ENCODE measurements around the gene TMEM143.

Gene TMEM143

DNA sequence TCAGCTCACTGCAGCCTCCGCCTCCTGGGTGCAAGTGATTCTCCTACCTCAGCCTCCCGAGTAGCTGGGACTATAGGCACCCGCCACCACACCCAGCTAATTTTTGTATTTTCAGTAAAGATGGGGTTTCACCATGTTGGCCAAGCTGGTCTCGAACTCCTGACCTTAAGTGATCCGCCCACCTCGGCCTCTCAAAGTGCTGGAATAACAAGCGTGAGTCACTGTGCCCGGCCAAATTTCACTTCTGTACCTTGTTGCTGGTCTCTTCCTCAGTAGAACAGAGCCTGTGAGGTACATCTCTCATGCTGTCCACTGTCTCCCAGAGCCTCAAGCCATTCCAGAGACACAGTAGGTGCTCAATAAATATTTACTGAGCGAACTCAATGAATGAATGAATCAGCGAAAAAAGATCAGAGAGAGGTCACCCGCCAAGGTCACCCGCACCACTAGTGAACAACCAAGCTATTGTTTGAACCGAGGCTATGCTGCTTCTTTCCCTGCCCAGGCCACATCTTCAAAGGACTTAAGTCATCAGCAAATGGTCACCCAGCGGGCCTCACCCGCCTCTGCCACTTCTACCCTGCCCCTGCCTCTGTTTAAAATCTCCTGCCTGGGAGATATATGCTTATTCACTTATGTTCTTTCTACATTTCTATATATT lies 9.3 kb downstream of the TMEM143 start:
- no peak for DNase-seq

DNA sequence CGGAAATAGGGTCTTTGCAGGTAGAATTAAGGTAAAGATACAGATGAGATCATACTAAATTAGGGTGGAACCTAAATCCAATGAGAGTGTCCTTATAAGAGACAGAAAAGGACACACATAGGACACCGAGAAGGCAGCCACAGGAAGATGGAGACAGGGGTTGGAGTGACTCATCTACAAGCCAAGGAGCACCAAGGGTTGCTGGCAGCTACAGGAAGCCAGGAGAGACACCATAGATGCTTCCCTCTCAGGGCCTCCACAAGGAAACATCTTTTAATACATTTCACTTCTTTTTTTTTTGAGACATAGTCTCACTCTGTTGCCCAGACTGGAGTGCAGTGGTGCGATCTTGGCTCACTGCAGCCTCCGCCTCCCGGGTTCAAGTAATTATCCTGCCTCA lies 10.1 kb downstream of the TMEM143 start:
- no peak for DNase-seq

DNA sequence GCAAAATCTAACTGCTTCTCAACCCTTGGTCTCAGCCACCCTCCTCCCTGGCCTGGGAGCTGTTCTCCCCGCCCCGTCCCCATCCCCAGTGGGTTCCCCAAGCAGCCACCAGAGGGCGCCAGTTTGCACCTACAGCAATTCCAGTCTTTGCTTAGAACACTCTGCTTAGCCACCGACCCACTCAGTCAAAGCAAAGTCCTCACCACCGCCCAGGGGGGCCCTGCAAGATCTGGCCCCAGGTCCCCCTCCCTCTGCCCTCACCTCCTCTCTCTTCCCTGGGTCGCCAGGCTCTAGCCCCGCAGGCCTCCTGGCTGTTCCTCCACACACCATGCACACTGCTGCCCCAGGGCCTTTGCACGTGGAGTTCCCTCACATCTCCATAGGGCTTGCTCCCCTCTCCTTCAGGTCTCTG lies 12.4 kb downstream of the TMEM143 start:
- peak; percentile 65 for DNase-seq

DNA sequence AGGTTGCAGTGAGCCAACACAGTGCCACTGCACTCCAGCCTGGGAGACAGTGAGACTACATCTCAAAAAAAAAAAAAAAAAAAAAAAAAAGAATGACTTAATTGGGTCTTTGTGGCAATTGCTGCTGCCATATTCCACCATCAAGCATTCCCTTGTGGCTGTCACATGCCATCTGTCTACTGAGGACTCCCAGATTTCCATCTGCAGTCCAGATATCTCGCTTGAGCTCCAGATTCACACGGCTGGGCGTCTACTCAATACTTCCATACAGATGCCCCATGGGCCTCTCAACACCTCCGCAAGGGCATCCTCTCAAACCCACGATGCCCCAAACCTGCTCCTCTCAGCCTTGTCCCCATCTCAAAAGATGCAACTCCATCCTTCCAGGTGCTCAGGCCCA lies 12.9 kb downstream of the TMEM143 start:
- DNase-seq, result no peak

DNA sequence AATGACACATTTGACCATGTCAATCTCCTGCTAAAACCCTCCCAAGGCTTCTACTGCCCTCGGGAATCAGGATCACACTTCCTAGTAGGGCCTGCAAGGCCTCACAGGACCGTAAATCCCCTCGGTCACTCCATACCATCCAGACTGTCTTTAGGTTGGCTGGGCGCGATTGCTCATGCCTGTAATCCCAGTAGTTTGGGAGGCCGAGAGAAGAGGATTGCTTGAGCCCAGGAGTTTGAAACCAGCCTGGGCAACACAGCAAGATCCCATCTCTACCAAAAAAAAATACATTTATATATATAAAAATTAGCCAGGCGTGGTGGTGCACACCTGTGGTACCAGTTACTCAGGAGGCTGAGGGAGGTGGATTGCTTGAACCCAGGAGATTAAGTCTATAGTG lies 15.0 kb downstream of the TMEM143 start:
- no peak for DNase-seq

DNA sequence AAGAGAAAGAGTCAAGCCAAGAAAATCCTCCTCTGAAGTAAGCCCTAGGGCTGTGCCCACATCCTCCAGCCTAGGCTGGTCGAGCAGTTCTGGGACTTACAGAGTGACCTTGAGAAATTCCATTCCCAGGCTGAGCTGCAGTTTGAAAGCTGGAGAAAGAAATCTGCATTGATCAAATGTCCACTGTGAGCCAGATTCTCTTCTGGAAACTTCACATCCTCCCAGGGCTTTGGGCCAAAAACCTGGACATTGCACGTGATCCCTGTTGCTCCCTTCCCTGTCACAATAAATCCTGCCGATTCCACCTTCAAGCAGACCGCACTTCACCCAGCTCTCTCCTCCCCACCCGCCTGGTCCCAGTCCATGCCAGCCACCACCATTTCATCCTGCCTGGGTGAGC lies 15.7 kb downstream of the TMEM143 start:
- no peak for DNase-seq

DNA sequence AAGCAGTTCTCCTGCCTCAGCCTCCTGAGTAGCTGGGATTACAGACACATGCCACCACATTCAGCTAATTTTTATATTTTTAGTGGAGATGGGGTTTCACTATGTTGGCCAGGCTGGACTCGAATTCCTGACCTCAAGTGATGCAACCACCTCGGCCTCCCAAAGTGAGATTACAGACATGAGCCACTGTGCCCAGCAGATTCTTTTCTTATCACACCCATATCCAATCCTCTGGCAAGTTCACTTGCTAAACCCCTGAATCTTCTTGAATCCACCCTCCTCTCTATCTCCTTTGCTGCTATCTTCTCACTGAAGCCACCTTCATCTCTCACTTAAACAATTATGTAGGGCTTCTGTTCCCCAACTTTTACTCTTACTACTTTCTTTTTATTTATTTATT lies 17.5 kb downstream of the TMEM143 start:
- no peak for DNase-seq

DNA sequence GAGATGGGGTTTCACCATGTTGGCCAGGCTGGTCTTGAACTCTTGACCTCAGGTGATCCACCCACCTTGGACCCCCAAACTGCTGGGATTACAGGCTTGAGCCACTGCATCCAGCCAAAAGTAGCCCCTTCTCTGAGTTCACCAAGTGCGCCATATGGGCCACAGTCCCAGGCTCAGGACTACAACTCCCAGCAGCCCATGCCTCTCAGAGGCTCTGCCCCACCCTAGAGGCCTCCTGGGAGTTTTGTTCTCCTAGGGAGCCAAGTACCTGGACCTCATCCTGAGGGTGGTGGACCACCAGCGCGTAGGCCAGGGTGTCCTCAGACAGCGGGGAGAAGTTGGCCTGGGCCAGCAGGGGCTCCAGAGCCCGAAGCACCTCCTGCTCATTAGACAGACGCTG lies 18.8 kb downstream of the TMEM143 start:
- DNase-seq, result no peak

DNA sequence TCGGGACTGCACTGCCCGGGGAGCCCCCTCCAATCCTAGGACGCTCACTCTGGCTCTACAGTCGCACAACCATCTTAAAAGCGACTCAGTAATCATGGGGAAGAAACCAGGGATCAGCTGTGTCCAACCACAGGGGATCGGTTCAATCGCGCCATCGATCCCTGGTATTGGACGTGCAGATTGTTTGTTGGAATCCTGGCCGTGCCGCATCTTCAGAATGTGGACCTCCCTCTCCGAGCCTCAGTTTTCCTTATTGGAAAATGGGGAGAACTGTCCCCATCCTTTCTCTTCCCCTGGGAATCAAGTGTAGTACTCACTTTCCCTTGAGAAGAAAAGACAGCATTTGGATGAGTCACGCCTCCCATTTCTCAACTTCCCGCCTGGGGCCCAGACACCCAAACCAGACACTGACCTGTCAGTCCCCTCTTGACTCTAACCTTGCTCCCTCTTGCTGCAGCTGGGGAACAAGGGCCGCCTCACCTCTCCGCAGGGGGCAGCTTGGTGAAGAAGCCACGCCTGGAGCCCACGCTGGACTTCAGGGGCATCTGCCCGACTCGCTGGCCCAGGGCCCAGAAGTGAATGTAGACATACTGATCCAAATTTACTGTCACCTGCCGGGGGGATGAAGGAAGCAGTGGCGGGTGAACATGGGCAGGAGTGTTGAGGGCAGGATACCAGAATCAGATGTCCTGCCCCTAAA lies 20.7 kb downstream of the TMEM143 start:
- DNase-seq, result no peak

DNA sequence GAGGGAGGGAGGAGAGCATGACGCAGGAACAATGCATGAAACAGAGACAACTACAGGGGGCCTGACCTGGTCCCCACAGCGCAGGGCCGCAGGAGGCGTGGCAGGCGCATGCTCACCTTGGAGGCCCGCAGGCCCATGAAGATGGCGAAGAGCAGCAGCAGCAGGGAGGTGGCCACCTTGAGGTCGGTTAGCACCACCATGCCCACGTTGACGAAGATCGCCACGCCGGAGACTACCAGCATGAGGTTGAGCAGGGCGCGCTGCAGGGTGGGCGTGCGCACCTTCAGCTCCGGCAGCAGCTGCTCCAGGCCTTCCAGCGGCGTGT lies 21.4 kb downstream of the TMEM143 start:
- DNase-seq, result no peak

DNA sequence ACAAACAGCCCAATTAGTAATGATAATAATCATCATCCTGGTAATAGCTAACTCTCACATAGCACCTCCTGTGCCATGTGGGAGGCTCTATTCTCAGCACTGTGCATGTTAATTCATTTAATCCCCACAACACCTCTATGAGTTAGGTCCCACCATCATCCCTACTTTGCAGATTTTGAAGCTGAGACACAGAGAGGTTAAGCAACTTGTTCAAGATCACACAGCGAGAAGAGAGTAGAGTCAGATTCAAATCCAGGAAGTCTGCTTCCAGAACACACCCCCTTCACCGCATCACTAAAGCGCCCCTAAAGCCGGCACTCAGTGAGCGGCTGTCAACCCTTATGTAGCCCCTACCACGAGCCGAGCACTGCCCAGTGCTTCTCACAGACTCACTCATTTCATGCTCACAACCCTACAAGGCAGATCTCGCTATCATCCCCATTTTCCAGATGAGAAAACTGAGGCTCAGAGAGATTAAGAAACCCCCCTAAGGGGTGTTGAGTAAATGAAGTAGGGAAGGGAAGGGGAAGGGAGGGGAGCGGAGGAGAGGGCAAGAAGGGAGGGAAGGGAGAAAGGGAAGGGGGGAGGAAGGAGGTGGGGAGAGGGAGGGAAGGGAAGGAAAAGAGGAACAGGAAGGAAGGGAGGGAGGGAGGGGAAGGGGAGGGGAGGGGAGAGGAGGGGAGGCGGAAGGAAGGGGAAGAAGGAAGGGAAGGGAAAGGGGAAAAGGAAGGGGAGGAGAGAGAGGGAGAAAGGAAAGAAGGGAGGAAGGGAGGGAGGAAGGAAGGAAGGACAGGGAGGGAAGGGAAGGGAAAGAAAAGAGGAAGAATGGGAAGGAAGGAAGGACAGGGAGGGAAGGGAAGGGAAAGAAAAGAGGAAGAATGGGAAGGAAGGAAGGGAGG lies 22.0 kb downstream of the TMEM143 start:
- DNase-seq, result no peak

DNA sequence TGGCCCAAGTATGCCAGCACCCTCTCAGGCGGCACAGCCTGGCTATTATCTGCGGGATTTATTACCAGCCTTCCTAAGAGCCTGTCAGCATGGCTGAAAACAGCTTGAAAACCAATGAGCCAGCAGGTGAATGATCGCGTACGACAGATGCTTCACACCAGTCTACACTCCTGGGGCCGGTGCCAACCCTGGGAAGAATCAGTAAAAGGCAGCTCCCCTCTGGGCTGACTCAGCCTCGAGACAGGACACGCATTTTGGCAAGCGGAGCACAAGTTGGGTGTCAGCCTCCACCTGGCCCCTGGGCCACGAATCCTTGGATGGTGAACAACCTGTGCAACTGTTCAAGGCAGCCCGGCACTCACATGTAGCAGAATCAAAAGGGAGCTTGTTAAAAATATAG lies 22.7 kb downstream of the TMEM143 start:
- no peak for DNase-seq

DNA sequence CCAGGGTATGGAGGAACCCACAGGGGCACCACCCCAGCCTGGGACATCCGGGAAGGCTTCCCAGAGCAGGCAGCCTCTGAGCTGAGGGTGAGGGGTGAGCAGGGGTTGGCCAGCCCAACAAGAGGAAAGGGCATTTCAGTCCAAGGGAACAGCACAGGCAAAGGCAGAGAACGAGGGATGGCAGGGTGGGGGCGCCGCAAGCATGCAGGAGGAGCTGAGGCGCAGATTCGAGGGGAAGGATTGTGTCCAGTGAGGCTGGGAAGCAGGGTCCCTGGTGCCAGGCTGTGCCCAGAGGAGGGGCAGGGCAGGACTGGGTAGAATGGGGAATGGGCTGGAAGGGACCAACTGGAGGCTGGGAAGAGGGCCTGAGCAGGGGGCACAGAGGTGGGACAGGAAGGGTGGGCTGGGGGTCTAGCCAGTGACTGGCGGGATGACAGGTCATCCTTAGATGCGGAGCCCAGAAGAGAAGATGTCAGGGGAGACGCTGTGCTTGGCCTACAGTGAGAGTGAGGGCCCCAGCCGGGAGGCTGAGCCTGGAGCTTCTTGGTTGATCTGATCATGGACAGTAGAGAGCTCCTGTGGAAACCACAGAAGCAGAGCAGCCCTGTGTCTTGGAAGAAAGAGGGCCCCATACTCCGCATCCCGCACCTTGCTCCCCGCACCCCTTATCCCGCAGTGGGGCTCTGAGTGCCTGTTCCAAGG lies 24.8 kb downstream of the TMEM143 start:
- no peak for DNase-seq

DNA sequence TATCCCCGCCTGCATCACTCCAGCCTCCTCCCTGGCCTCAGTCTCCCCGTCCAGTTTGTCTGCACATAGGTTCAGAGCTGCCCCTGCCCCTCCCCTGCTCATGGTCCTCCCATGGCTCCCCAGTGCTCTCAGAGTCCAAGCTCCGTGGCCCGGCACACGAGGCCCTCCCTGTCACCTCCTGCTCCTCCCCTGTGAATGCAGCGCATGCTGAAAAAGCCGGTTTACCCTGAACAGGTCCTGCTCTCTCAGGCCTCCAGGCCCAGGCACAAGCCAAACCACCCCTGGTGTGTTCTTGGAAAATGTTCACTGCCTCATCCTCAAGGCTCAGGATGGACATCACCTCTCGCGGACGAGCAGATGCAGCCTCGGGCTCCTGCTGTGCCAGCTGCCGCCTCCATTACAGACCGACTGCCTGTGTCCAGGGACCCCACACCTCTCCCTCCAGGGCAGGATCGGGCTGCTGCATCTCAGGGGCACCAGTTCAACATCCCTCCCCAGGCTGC lies 25.4 kb downstream of the TMEM143 start:
- no peak for DNase-seq

DNA sequence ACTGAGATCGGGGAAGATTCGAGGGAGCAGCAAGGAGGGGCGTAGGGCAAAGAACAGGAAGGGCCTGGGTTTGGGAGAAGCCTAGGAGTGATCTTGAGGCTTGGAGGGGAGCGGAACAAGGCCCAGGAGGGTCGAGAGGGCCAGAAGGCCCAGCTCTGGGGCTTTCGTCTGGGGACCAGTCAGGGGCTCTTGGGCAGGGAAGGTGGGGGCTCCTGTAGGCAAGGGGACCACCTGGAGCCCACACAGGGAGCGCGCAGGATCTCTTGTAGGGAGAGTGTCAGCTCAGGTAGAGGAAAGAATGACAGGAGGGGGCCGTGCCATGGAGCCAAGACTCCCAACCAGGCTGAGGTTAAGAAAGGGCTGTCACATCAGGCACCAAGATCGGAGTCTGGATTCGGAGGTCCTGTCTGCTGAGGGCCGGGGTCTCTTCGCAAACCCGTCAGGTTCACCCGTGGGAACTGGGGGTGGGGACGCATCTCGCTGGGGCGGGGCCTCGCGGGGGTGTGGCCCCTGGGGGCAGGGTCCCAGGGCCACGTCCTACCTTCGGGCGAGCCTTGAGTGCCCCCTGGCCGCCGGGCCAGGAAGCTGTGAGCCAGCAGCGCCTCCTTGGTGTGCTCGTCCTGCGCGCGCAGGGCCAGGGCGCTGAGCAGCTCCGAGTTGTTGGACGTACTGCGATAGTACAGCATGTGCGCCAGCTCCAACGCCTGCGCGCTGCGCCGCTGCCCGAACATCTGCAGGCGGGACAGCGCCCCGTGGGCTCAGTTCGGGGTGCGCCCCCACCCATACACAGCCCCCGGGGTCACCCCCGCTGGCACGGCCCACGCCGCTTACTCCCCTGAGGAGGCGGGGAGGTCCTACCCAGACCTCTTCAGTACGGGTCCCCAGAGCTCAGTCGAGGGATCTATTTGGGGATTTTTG lies 30.0 kb downstream of the TMEM143 start:
- peak; percentile 90 for DNase-seq

DNA sequence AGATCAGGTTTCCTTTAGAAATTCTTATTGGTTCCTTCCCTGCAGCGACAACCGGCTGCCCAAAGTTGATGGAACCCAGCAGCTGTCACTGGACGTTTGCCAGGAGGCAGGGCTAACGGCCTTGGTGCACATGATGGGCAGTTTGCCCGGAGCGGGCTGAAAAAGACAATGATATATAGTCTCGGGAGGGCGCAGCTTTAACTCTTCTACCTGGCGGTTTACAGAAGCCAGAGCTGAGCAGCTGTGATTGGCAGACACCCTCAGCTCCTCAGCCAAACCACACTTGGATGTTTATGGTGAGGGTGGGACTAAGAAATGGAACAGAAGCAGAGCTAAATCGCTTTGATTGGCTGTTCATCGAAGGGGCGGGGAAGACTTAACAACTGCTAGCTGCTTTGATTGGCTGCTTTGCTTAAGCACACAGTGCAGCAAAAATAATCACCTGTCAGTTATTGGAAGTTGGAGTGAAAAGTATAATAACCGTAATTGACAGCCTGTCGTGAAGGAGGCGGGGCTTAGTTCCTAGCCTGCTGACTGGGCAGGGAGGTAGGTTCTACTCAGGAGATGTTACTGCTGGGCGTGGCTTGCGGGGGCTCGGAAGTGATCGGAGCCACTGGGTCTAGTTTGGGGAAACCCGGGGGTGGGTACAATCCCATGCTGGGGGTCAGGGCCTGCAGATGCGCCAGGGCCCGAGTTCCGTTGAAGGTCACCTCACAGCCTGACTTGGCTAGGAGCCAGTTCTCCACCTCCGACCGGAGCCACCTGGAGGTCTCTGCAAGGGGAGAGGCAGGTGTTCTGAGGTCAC lies 30.9 kb downstream of the TMEM143 start:
- peak; percentile 90 for DNase-seq

DNA sequence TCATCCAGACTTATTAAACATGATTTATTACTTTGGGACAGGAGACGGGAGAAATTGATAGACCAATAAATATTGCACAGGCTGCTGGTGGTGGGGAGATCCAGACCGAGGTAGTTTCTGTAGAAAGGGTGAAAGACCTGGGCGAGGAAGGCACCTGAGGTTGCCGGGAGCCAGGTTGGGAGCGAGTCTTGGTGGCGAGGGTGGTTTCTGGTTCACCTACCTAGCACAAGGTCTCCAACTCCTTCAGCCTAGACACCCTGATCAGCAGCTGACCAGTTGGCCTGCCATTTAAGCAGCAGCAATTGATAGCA lies 31.4 kb downstream of the TMEM143 start:
- no peak for DNase-seq

DNA sequence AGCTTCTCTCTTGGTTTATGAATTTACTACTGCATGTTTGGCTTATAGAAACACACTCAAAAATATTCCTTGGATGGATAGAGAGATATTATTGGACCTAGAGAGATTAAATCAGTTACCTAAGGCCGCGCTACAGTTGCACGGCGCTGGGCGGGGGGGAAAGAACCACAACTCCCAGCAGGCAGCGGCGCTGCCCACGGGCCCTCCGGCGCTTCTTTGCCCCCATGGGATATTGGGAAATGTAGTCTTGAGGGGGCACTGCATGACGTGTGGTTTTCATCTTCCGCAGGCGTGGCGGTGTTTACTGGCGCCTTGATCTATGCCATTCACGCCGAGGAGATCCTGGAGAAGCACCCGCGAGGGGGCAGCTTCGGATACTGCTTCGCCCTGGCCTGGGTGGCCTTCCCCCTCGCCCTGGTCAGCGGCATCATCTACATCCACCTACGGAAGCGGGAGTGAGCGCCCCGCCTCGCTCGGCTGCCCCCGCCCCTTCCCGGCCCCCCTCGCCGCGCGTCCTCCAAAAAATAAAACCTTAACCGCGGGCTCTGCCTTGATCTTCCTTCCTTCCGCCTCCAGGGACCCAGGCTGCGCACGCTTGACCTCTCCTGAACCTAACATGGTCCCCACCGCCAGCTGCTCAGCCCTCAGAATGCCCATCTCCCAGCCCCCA lies 33.6 kb downstream of the TMEM143 start:
- peak; percentile 78 for DNase-seq

DNA sequence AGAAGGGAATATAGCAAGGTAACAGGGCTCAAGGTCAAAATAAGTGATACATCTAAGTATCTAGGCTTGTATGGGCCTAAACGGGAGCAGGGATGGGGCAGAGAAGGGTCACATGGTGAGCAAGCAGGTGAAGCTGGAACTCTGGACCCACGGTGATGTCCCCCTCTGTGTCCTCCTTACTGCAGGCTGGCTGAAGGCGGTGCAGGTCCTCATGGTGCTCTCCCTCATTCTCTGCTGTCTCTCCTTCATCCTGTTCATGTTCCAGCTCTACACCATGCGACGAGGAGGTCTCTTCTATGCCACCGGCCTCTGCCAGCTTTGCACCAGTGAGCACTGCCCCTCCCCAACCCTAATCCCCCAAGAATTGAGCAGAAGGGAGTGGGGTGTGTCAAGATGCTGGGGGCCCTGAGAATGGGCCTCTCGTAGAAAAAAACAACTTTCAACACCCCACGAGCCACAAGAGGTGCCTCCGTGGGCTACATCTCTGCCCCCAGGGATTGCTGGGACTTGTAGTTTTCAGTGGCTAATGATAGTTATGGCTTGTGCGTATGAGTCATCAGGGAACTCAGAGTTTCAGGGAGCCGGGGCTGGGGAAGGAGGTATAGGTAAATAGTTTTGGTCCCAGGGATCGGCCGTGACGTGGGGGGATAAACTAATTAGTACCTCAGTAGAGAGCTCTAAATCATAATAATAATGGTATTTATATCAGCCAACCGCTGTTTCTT lies 34.4 kb downstream of the TMEM143 start:
- DNase-seq, result peak; percentile 29
